A549 (cell line): Measurements from ENCODE around the gene NR2C2. TPM values are rescaled to one million over a fixed set of nuclear protein-coding genes. Genes with fewer than 3 reads are reported as not detected.
"Not testable (repeated sequence)": the region's sequence is repeated elsewhere in the genome, so short reads cannot be mapped to it uniquely, and the experiment has no call there.

Experiments
- ATAC-seq, 2 experiments: fragments of 200-7000 bp in 1 of 2; fragments of >200 bp in 1 of 2; cut with Nextera tagmentation in 1 of 2; cut with Tn5 transposase in 1 of 2; 3 replicates each; pipeline versions ENCODE4 v1.8.0 to v1.9.1; 2018 to 2020; ENCODE audit warnings: mild to moderate bottlenecking in 1 of 2, moderate library complexity in 1 of 2
- CTCF ChIA-PET: fragments of 300-600 bp; sonication (Branson Sonifier 250); formaldehyde crosslinking; extraction: SDS; loops from one replicate; lab custom pipeline; 2021; ENCODE audit warnings: antibody characterized with exemption, inconsistent platforms; lab: Yijun Ruan, JAX
- POLR2A ChIA-PET: fragments of 350-600 bp; formaldehyde crosslinking; extraction: SDS; loops from one replicate; lab custom pipeline; 2021; ENCODE audit warnings: antibody characterized with exemption, inconsistent platforms; lab: Yijun Ruan, JAX
- DNase-seq, 2 experiments: peaks; one replicate each; pipeline versions ENCODE4 v3.0.0 to v3.0.0-alpha.2; 2011 to 2016; ENCODE audit warnings: low read depth in 1 of 2, low spot score in 1 of 2
- FAIRE-seq: peaks from 2 replicates; lab custom pipeline; 2011; peaks lifted over from hg19 to GRCh38; lab: Jason Lieb, UNC
- H3K27ac ChIP-seq, 2 experiments: fragments of >200 bp; sonication (Bioruptor Twin); formaldehyde crosslinking; 3 replicates each; pipeline ENCODE4 v1.5.1; 2016 to 2017
- H3K4me1 ChIP-seq: fragments of >200 bp; sonication (Bioruptor Twin); formaldehyde crosslinking; 3 replicates; pipeline ENCODE4 v1.6.1; 2016
- H3K4me2 ChIP-seq: fragments of >200 bp; sonication (Bioruptor Twin); formaldehyde crosslinking; 3 replicates; pipeline ENCODE4 v1.6.1; 2016
- H3K4me3 ChIP-seq: fragments of >200 bp; sonication (Bioruptor Twin); formaldehyde crosslinking; 3 replicates; pipeline ENCODE4 v1.5.1; 2016
- H3K9me3 ChIP-seq: fragments of >200 bp; sonication (Bioruptor Twin); formaldehyde crosslinking; 3 replicates; pipeline ENCODE4 v1.6.1; 2016
- CBX2 ChIP-seq: fragments of 200-600 bp; sonication (generic); IDR thresholded peaks from 2 replicates; pipeline ENCODE4 v1.6.1; 2016; ENCODE audit warnings: low read depth, mild to moderate bottlenecking, borderline replicate concordance
- EHF ChIP-seq: fragments of 250-450 bp; sonication (Bioruptor Pico); IDR thresholded peaks from 2 replicates; pipeline ENCODE4 v1.5.0; 2020; ENCODE audit warnings: mild to moderate bottlenecking
- EHMT2 ChIP-seq: fragments of 200-600 bp; sonication (generic); IDR thresholded peaks from 2 replicates; pipeline ENCODE4 v1.6.1; 2016; ENCODE audit warnings: antibody characterized with exemption, low read depth, mild to moderate bottlenecking, moderate library complexity
- ESRRA ChIP-seq: fragments of 150-350 bp; IDR thresholded peaks from 2 replicates; pipeline ENCODE4 v1.6.1; 2014; ENCODE audit warnings: mild to moderate bottlenecking, low read length, borderline replicate concordance
- HES2 ChIP-seq: fragments of >200 bp; sonication (Bioruptor Twin); formaldehyde crosslinking; IDR thresholded peaks from 2 replicates; pipeline ENCODE4 v1.6.1; 2016
- HOXA7 ChIP-seq: fragments of 250-450 bp; sonication (Bioruptor Pico); IDR thresholded peaks from 2 replicates; pipeline ENCODE4 v1.5.0; 2020; ENCODE audit warnings: mild to moderate bottlenecking, moderate library complexity
- HOXB13 ChIP-seq: fragments of 250-450 bp; sonication (Bioruptor Pico); IDR thresholded peaks from 2 replicates; pipeline ENCODE4 v1.5.0; 2020; ENCODE audit warnings: low read depth, mild to moderate bottlenecking, moderate library complexity
- HOXB5 ChIP-seq: fragments of 250-450 bp; sonication (Bioruptor Pico); IDR thresholded peaks from 2 replicates; pipeline ENCODE4 v1.5.0; 2020; ENCODE audit warnings: mild to moderate bottlenecking, moderate library complexity
- JUNB ChIP-seq: fragments of >200 bp; sonication (Bioruptor Twin); formaldehyde crosslinking; IDR thresholded peaks from 2 replicates; pipeline ENCODE4 v1.6.1; 2016
- KDM5A ChIP-seq: fragments of 200-600 bp; sonication (generic); IDR thresholded peaks from 2 replicates; pipeline ENCODE4 v1.6.1; 2016; ENCODE audit warnings: antibody characterized with exemption, mild to moderate bottlenecking
- NR3C1 ChIP-seq: fragments of >200 bp; sonication (Bioruptor Twin); formaldehyde crosslinking; IDR thresholded peaks from 3 replicates; pipeline ENCODE4 v1.6.1; 2017
- PHF8 ChIP-seq: fragments of 200-600 bp; sonication (generic); IDR thresholded peaks from 2 replicates; pipeline ENCODE4 v1.6.1; 2016; ENCODE audit warnings: low read depth, mild to moderate bottlenecking, antibody characterized with exemption, moderate library complexity, borderline replicate concordance
- POLR2A ChIP-seq: IDR thresholded peaks from 2 replicates; pipeline ENCODE4 v1.6.1; 2012; ENCODE audit warnings: mild to moderate bottlenecking, low read length
- REST ChIP-seq: fragments of 200-600 bp; sonication (generic); IDR thresholded peaks from 2 replicates; pipeline ENCODE4 v1.6.1; 2016; ENCODE audit warnings: antibody characterized with exemption, mild to moderate bottlenecking, moderate library complexity
- RFX5 ChIP-seq: fragments of 450-650 bp; IDR thresholded peaks from 2 replicates; pipeline ENCODE4 v1.7.1; 2014; ENCODE audit warnings: antibody characterized with exemption, mild to moderate bottlenecking, moderate library complexity
- RNF2 ChIP-seq: fragments of 200-600 bp; sonication (generic); IDR thresholded peaks from 2 replicates; pipeline ENCODE4 v1.6.1; 2016; ENCODE audit warnings: low read depth, mild to moderate bottlenecking, antibody characterized with exemption, moderate library complexity, borderline replicate concordance
- TP53 ChIP-seq: fragments of 250-450 bp; sonication (Bioruptor Pico); IDR thresholded peaks from 2 replicates; pipeline ENCODE4 v1.5.0; 2021; ENCODE audit warnings: mild to moderate bottlenecking, moderate library complexity
- USF2 ChIP-seq: fragments of 450-650 bp; IDR thresholded peaks from 2 replicates; pipeline ENCODE4 v1.6.1; 2014; ENCODE audit warnings: antibody characterized with exemption
- ZC3H11A ChIP-seq: fragments of 450-650 bp; IDR thresholded peaks from 2 replicates; pipeline ENCODE4 v1.6.1; 2014; ENCODE audit warnings: antibody characterized with exemption, mild to moderate bottlenecking
- ZNF302 ChIP-seq: fragments of 250-450 bp; sonication (Bioruptor Pico); IDR thresholded peaks from 2 replicates; pipeline ENCODE4 v1.9.0; 2021; ENCODE audit warnings: inconsistent platforms, mild to moderate bottlenecking, moderate library complexity
- ZSCAN20 ChIP-seq: fragments of 250-450 bp; sonication (Bioruptor Pico); IDR thresholded peaks from 2 replicates; pipeline ENCODE4 v1.8.0; 2022; ENCODE audit warnings: mild to moderate bottlenecking, moderate library complexity
- WGBS: methylation state at CpG from one replicate; pipeline ENCODE4 v1.1.6; 2017; ENCODE audit errors: missing lambda C conversion rate; 5-methylcytosine and 5-hydroxymethylcytosine counted together
- polyA plus RNA-seq, 4 experiments: library from polyadenylated mRNA; depleted of rRNA in 3 of 4; stranded (reverse); fragments of >200 nt; fragmentation: RNase III in 1 of 4; extraction: RNeasy Plus Mini Kit Qiagen cat#74134 plus additional on column Dnase treatment in 1 of 4; gene quantifications; 2 replicates in 3 of 4; 3 replicates in 1 of 4; pipeline ENCODE4 v1.2.3, GENCODE V29; 2011 to 2017
- TF ChIP-seq, protein P1 (sequence below): IDR thresholded peaks from 2 replicates; pipeline ENCODE4 v1.6.1; 2012
- TF ChIP-seq, protein P2 (sequence below): fragments of 150-350 bp; IDR thresholded peaks from 2 replicates; pipeline ENCODE4 v1.6.1; 2014; ENCODE audit warnings: low read depth, mild to moderate bottlenecking, low read length

Gene NR2C2
- polyA plus RNA-seq, 2 of the 4 experiments (the other 2 are of a cell fraction) = 14.6 to 20.2 TPM

- H3K4me2 ChIP-seq, DNase-seq, POLR2A ChIA-PET, FAIRE-seq, H3K4me1 ChIP-seq, H3K27ac ChIP-seq, H3K4me3 ChIP-seq, ATAC-seq: not testable (repeated sequence)
- CTCF ChIA-PET = interaction anchor here (0.9 to 1.6 kb wide), 3 partner anchors 15 to 700 kb away, joined by 3 to 5 read pairs (median 3); no protein-coding TSS in a partner anchor
- WGBS = 88% methylated on average over 3 of the region's 3 CpGs
- peaks cover 21% of the 10 kb centered on the region for H3K9me3 ChIP-seq
Measured at GRCh38 chr3:14903501-14903900, 43.9 kb upstream of the NR2C2 start.

DNA sequence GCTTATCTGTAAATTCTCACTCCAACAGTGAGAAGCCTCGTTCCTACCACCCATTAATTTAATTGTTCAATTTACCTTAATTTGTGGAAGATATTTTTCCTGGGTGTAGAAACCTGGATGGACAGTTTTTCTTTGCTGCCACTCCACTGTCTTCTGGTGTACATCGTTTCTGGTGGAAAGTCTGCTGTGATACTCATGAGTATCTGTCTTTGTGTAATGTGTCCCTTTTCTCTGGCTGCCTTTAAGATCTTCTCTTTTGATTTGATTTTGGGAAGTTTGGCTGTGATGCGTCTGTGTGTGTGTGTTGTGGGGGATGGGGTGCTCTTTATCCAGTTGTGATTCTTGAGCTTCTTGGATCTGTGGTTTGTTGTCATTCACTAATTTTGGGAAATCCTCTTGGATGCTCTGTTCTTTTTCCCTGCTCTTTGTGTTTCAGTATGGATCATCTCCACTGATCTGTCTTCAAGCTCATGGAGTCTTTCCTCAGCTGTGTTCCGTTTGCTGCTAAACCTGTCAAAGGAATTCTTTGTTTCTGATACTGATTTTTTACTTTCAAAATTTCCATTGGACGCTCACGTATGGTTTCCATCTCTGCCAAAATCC, 42.2 kb upstream of the NR2C2 start:
- WGBS = 53% methylated on average over 6 of the region's 6 CpGs
- no peak for FAIRE-seq
- no peak for DNase-seq
- ChIA-PET POLR2A (no interaction called here), CTCF (interaction anchor here (1.1 to 1.5 kb wide), 2 partner anchors 16 to 110 kb away, joined by 3 to 7 read pairs; no protein-coding TSS in a partner anchor)
- TF ChIP-seq RNF2 = no peak
- TF ChIP-seq EHF (CRISPR knock-in tag) = no peak
- TF ChIP-seq, protein P1, sequence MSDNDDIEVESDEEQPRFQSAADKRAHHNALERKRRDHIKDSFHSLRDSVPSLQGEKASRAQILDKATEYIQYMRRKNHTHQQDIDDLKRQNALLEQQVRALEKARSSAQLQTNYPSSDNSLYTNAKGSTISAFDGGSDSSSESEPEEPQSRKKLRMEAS = no peak
- TF ChIP-seq HES2 = no peak
- TF ChIP-seq, protein P2, sequence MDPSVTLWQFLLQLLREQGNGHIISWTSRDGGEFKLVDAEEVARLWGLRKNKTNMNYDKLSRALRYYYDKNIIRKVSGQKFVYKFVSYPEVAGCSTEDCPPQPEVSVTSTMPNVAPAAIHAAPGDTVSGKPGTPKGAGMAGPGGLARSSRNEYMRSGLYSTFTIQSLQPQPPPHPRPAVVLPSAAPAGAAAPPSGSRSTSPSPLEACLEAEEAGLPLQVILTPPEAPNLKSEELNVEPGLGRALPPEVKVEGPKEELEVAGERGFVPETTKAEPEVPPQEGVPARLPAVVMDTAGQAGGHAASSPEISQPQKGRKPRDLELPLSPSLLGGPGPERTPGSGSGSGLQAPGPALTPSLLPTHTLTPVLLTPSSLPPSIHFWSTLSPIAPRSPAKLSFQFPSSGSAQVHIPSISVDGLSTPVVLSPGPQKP = no peak
- no peak for TF ChIP-seq TP53 (CRISPR knock-in tag)
- TF ChIP-seq ZC3H11A = no peak
- TF ChIP-seq CBX2 = no peak
- no peak for TF ChIP-seq RFX5
- no peak for TF ChIP-seq NR3C1
- no peak for ATAC-seq
- no peak overlapping the region for H3K4me3 ChIP-seq
- H3K27ac ChIP-seq = no peak overlapping the region
- H3K4me1 ChIP-seq = no peaks in the 10 kb centered on the region
- H3K4me2 ChIP-seq = no peak overlapping the region
- peaks cover 21% of the 10 kb centered on the region for H3K9me3 ChIP-seq

GRCh38 chr3:14906355-14906971, 40.9 kb upstream of the NR2C2 start:
- no peak overlapping the region for H3K27ac ChIP-seq
- 33% methylated on average over 11 of the region's 11 CpGs for WGBS
- ATAC-seq (no peak), FAIRE-seq (no peak), DNase-seq (no peak)
- peaks cover 21% of the 10 kb centered on the region for H3K9me3 ChIP-seq
- ChIA-PET POLR2A (no interaction called here), CTCF (interaction anchor here (0.8 to 1.5 kb wide), 3 partner anchors 15 to 222 kb away, joined by 3 to 7 read pairs (median 5); no protein-coding TSS in a partner anchor)
- TF ChIP-seq EHMT2 (no peak), KDM5A (no peak), HOXB13 (CRISPR knock-in tag) (no peak), JUNB (no peak), ZNF302 (CRISPR knock-in tag) (no peak), HOXA7 (no peak), ZSCAN20 (no peak), REST (no peak), PHF8 (no peak), NR3C1 (no peak), HOXB5 (CRISPR knock-in tag) (no peak), POLR2A (no peak), ESRRA (no peak), USF2 (no peak)
- H3K4me3 ChIP-seq = no peak overlapping the region
- no peaks in the 10 kb centered on the region for H3K4me1 ChIP-seq
- no peak overlapping the region for H3K4me2 ChIP-seq
